SK-N-SH treated with all-trans-retinoic acid at 6 μM for 48 hours (cell line): ENCODE results near the gene UBA6.

Experiments used
- ATAC-seq: fragments of 200-7000 bp; cut with Tn5 transposase; 3 replicates; pipeline ENCODE4 v1.9.1; 2020; ENCODE audit warnings: mild to moderate bottlenecking, moderate library complexity
- ARNTL ChIP-seq: fragments of 450-650 bp; formaldehyde crosslinking; IDR thresholded peaks from 2 replicates; pipeline ENCODE4 v1.5.0; 2020; ENCODE audit warnings: low read depth, mild to moderate bottlenecking, moderate library complexity, borderline replicate concordance
- CSDC2 ChIP-seq: fragments of 250-450 bp; sonication (Bioruptor Pico); IDR thresholded peaks from 2 replicates; pipeline ENCODE4 v1.5.0; 2020; ENCODE audit warnings: mild to moderate bottlenecking, moderate library complexity
- ESRRG ChIP-seq: fragments of 250-450 bp; sonication (Bioruptor Pico); IDR thresholded peaks from 2 replicates; pipeline ENCODE4 v1.6.1; 2021; ENCODE audit warnings: mild to moderate bottlenecking
- GLIS3 ChIP-seq: fragments of 250-450 bp; sonication (Bioruptor Pico); IDR thresholded peaks from 2 replicates; pipeline ENCODE4 v1.5.0; 2020; ENCODE audit warnings: mild to moderate bottlenecking, moderate library complexity
- ISL1 ChIP-seq: fragments of 250-450 bp; sonication (Bioruptor Pico); IDR thresholded peaks from 2 replicates; pipeline ENCODE4 v2.1.2; 2022; ENCODE audit warnings: mild to moderate bottlenecking, moderate library complexity
- POU6F1 ChIP-seq: fragments of 250-450 bp; sonication (Bioruptor Pico); IDR thresholded peaks from 2 replicates; pipeline ENCODE4 v1.8.0; 2021; ENCODE audit warnings: low read depth, mild to moderate bottlenecking, moderate library complexity, borderline replicate concordance
- PPARA ChIP-seq: fragments of 250-450 bp; sonication (Bioruptor Pico); IDR thresholded peaks from 2 replicates; pipeline ENCODE4 v1.5.0; 2020; ENCODE audit warnings: mild to moderate bottlenecking, borderline replicate concordance
- RARB ChIP-seq: fragments of 250-450 bp; sonication (Bioruptor Pico); IDR thresholded peaks from 2 replicates; pipeline ENCODE4 v1.8.0; 2021; ENCODE audit warnings: mild to moderate bottlenecking, moderate library complexity
- SNAI2 ChIP-seq: fragments of 250-450 bp; sonication (Bioruptor Pico); IDR thresholded peaks from 2 replicates; pipeline ENCODE4 v1.5.0; 2020; ENCODE audit warnings: mild to moderate bottlenecking, moderate library complexity
- TCF4 ChIP-seq: fragments of 250-450 bp; sonication (Bioruptor Pico); IDR thresholded peaks from 2 replicates; pipeline ENCODE4 v1.8.0; 2021; ENCODE audit warnings: mild to moderate bottlenecking, moderate library complexity, borderline replicate concordance
- TOX ChIP-seq: fragments of 250-450 bp; sonication (Bioruptor Pico); IDR thresholded peaks from 2 replicates; pipeline ENCODE4 v1.8.0; 2021; ENCODE audit warnings: mild to moderate bottlenecking, moderate library complexity, borderline replicate concordance
- ZC3H10 ChIP-seq: fragments of 250-450 bp; sonication (Bioruptor Pico); IDR thresholded peaks from 2 replicates; pipeline ENCODE4 v1.5.1; 2021; ENCODE audit warnings: mild to moderate bottlenecking, moderate library complexity
- ZFP3 ChIP-seq: fragments of 250-450 bp; sonication (Bioruptor Pico); IDR thresholded peaks from 2 replicates; pipeline ENCODE4 v1.5.0; 2020; ENCODE audit warnings: mild to moderate bottlenecking, moderate library complexity
- ZFP30 ChIP-seq: fragments of 450-650 bp; formaldehyde crosslinking; IDR thresholded peaks from 2 replicates; pipeline ENCODE4 v1.5.0; 2022; ENCODE audit warnings: mild to moderate bottlenecking, moderate library complexity
- ZNF565 ChIP-seq: fragments of 450-650 bp; formaldehyde crosslinking; conservative IDR thresholded peaks from 2 replicates; pipeline ENCODE4 v1.5.0; 2020; ENCODE audit warnings: low read depth, mild to moderate bottlenecking, moderate library complexity
- ZNF70 ChIP-seq: fragments of 450-650 bp; formaldehyde crosslinking; IDR thresholded peaks from 2 replicates; pipeline ENCODE4 v1.5.0; 2020; ENCODE audit warnings: mild to moderate bottlenecking, moderate library complexity
- ZNF8 ChIP-seq: fragments of 450-650 bp; formaldehyde crosslinking; IDR thresholded peaks from 2 replicates; pipeline ENCODE4 v1.5.0; 2020; ENCODE audit warnings: mild to moderate bottlenecking, moderate library complexity
- TF ChIP-seq, protein P1 (sequence below): fragments of 250-450 bp; sonication (Bioruptor Pico); IDR thresholded peaks from 2 replicates; pipeline ENCODE4 v1.5.1; 2021; ENCODE audit warnings: mild to moderate bottlenecking, moderate library complexity
- TF ChIP-seq, protein P2 (sequence below): fragments of 250-450 bp; sonication (Bioruptor Pico); IDR thresholded peaks from 2 replicates; pipeline ENCODE4 v1.8.0; 2020; ENCODE audit warnings: mild to moderate bottlenecking, moderate library complexity, borderline replicate concordance

Gene UBA6

DNA sequence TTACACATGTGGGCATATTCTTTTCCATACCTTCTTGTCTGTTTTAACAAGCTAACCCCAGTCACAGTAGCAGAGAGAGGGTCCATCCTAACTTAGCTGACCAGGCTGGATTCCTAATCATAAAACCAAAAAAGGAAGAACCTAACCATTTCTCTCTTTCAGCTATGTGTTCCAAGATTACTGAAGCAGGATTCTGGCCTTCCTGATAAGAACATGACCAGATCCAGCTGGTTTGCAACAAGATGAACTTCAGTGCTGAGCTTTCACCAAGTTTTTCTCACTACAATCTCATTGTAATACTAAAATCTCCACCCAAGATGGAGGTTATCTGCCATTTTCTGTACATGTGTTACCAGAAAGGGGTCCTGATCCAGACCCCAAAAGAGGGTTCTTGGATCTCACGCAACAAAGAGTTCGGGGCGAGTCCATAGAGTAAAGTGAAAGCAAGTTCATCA, 20.4 kb upstream of the UBA6 start:
- ATAC-seq = no peak
- TF ChIP-seq, protein P1, sequence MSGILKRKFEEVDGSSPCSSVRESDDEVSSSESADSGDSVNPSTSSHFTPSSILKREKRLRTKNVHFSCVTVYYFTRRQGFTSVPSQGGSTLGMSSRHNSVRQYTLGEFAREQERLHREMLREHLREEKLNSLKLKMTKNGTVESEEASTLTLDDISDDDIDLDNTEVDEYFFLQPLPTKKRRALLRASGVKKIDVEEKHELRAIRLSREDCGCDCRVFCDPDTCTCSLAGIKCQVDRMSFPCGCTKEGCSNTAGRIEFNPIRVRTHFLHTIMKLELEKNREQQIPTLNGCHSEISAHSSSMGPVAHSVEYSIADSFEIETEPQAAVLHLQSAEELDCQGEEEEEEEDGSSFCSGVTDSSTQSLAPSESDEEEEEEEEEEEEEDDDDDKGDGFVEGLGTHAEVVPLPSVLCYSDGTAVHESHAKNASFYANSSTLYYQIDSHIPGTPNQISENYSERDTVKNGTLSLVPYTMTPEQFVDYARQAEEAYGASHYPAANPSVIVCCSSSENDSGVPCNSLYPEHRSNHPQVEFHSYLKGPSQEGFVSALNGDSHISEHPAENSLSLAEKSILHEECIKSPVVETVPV (CRISPR knock-in tag) = no peak
- no peak for TF ChIP-seq ARNTL (CRISPR knock-in tag)
- TF ChIP-seq CSDC2 (CRISPR knock-in tag) = no peak
- TF ChIP-seq ZC3H10 = no peak
- no peak for TF ChIP-seq GLIS3 (CRISPR knock-in tag)
- no peak for TF ChIP-seq ZNF565 (CRISPR knock-in tag)

DNA sequence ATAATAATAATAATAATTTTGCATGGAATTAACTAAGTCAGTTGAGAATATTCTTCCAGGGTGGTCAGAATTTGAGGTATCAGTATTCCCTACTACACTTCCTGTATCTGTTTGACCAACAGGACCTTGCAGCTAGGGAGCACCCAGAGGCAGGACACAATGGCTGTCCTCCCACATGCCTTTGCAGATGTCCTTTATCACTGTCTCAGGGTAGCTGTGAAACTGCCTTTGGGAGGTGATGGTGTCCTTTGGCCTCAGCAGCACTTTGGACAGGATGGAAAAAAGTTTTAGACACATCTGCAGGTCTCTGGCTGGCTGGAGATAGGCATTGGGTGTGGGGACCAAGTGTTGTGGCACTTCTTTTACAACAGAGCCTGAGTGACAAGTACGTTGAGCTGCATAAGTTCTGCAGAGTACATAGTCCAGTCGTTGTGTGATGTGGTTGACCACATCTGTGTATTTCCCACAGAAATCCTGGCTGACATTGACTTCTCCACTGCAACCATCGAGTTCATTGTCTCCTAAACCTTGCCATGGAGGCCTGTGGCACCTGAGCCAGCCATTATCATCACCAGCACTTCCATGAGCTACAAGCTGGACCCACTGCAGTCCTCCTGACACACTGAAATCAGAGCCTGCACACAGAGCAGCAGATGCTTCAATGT, 19.1 kb upstream of the UBA6 start:
- no peak for TF ChIP-seq ZNF8
- TF ChIP-seq SNAI2 (CRISPR knock-in tag) = no peak
- TF ChIP-seq ZNF70 = no peak
- TF ChIP-seq TOX (CRISPR knock-in tag) = no peak
- no peak for TF ChIP-seq RARB (CRISPR knock-in tag)
- no peak for TF ChIP-seq GLIS3 (CRISPR knock-in tag)
- TF ChIP-seq ZFP30 (CRISPR knock-in tag) = no peak
- TF ChIP-seq, protein P2, sequence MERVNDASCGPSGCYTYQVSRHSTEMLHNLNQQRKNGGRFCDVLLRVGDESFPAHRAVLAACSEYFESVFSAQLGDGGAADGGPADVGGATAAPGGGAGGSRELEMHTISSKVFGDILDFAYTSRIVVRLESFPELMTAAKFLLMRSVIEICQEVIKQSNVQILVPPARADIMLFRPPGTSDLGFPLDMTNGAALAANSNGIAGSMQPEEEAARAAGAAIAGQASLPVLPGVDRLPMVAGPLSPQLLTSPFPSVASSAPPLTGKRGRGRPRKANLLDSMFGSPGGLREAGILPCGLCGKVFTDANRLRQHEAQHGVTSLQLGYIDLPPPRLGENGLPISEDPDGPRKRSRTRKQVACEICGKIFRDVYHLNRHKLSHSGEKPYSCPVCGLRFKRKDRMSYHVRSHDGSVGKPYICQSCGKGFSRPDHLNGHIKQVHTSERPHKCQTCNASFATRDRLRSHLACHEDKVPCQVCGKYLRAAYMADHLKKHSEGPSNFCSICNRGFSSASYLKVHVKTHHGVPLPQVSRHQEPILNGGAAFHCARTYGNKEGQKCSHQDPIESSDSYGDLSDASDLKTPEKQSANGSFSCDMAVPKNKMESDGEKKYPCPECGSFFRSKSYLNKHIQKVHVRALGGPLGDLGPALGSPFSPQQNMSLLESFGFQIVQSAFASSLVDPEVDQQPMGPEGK = no peak
- TF ChIP-seq ZFP3 = no peak
- TF ChIP-seq, protein P1 (CRISPR knock-in tag) = no peak
- no peak for TF ChIP-seq PPARA (CRISPR knock-in tag)
- TF ChIP-seq ZC3H10 = no peak
- TF ChIP-seq TCF4 (CRISPR knock-in tag) = no peak
- no peak for TF ChIP-seq ESRRG (CRISPR knock-in tag)
- no peak for TF ChIP-seq CSDC2 (CRISPR knock-in tag)
- no peak for TF ChIP-seq ISL1 (CRISPR knock-in tag)
- TF ChIP-seq POU6F1 (CRISPR knock-in tag) = no peak
- no peak for TF ChIP-seq ZNF565 (CRISPR knock-in tag)
- no peak for ATAC-seq

DNA sequence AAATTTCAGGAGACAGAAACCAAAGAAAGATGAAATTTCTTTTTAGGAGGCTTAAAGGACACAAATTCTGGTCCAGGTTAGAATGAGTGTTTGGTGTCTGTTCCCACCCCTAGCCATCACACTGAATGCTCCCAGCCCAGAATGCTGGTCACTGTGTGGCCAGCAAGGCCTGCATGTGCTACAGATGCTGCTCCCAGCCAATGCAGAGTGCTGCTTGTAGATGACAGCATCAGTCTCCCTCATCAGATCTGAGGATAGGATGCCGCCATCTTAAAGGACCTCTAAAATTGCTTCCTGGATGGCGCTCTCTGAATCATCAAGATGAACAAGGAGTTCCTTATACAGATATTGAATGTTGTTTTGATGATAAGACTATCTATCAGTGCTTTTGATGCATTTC, 17.9 kb upstream of the UBA6 start:
- TF ChIP-seq ZFP30 (CRISPR knock-in tag) (no peak), ZFP3 (no peak), ZNF565 (CRISPR knock-in tag) (no peak)
- TF ChIP-seq, protein P2 = no peak
- no peak for ATAC-seq

- TF ChIP-seq ZNF8 = no peak
- TF ChIP-seq CSDC2 (CRISPR knock-in tag) = no peak
- no peak for TF ChIP-seq GLIS3 (CRISPR knock-in tag)
- TF ChIP-seq ISL1 (CRISPR knock-in tag) = no peak
- TF ChIP-seq TCF4 (CRISPR knock-in tag) = no peak
- TF ChIP-seq ZFP3 = no peak
- no peak for ATAC-seq
These were observed 16.6 kb upstream of the UBA6 start for GRCh38 chr4:67717586-67717985.
